ENCODE results near the gene CHRM1. TPM values are rescaled to one million over a fixed set of nuclear protein-coding genes. Genes with fewer than 3 reads are reported as not detected.
A peak's percentile ranks its signal among the peaks of the same experiment; 100 is the strongest.
"Not testable (repeated sequence)": the region's sequence is repeated elsewhere in the genome, so short reads cannot be mapped to it uniquely, and the experiment has no call there.

CHRM1 gene, protein sequence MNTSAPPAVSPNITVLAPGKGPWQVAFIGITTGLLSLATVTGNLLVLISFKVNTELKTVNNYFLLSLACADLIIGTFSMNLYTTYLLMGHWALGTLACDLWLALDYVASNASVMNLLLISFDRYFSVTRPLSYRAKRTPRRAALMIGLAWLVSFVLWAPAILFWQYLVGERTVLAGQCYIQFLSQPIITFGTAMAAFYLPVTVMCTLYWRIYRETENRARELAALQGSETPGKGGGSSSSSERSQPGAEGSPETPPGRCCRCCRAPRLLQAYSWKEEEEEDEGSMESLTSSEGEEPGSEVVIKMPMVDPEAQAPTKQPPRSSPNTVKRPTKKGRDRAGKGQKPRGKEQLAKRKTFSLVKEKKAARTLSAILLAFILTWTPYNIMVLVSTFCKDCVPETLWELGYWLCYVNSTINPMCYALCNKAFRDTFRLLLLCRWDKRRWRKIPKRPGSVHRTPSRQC
- total RNA-seq: not detected
- long read RNA-seq: 0 reads

DNA sequence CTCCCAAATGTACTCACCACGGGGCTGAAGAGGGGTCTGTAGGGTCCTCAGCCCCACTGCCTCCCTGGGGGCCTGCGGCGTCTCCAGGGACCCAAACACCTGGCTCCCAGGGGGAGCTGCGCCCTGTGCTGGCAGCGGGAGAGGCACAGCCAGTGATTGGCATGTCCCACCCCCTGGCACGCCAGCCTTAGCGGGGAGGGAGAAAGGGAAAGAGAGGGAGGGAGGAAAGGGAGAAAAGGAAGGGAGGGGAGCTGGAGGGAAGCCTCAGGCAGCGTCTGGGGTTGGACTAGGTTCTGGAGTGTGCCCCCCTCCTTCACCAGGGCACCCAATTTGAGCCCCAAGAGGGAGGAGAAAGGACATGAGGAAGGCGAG lies at the start of gene CHRM1:
CHRM1 (minus strand) TSS at position 163 of the 372 bp plus-strand sequence. CDS start 10,263 bp downstream, outside the sequence.
- DNase-seq (no peak), ATAC-seq (peak in 1 of 2 donors; percentile 21)
- intact Hi-C loops (cut with DNase I): no loop called here

DNA sequence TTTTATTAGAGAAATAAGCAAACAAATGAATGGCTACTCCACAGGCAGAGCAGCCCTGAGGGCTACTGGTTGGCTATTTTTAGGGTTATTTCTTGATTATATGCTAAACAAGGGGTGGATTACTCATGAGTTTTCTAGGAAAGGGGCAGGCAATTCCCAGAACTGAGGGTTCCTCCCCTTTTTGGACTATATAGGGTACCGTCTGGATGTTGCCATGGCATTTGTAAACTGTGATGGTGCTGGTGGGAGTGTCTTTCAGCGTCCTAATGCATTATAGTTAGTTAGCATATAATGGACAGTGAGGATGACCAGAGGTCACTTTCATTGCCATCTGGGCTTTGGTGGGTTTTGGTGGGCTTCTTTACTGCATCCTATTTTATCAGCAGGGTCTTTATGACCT lies 44.4 kb upstream of the CHRM1 start:
- ATAC-seq (no peak), DNase-seq (no peak)
- intact Hi-C loops (cut with DNase I): no loop called here

DNA sequence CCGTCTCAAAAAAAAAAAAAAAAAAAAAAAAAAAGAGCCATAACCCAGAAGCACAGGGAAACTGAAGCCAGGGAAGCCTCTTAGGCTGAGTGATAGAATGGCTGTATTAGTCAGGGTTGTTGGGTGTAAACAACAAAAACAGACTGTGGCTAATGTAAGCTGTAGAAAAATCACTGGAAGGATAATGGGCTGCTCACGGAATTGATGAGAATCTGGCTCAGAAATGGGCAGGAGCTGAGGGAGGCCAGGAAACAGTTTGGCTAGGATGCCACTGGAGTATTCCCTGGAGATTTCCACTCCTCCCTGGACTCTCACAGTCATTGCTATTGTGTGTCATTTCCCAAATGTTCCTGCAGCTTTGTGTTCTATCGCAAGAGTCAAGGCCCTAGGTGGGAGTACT lies 41.2 kb upstream of the CHRM1 start:
- ATAC-seq: no peak
- intact Hi-C loops (cut with DNase I): no loop called here

DNA sequence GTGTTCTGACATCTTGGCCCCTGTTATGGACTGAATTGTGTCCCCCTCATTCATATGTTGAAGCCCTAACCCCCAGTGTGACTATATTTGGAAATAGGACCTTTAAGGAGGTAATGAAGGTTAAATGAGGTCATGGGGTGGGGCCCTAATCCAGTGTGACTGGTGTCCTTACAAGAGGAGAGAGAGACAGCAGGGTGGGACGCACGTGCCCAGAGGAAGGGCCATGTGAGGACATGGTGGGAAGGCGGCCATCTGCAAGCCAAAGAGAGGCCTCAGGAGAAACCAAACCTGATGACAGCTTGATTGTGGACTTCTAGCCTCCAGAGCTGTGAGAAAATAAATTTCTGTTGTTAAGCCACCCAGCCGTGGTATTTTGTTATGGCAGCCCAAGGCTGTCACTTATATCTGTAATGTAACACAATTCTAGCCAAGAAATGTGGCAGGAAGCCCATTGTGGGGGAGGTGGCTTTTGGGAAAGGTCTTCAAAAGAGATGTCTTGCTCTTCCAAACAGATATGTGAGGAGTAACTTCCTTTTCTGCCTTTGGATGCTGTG lies 39.9 kb upstream of the CHRM1 start:
- ATAC-seq: no peak
- no peak for DNase-seq
- intact Hi-C loops (cut with DNase I): no loop called here

More for the DNA sequence above, 41.2 kb upstream of the CHRM1 start:
- DNase-seq: no peak

DNA sequence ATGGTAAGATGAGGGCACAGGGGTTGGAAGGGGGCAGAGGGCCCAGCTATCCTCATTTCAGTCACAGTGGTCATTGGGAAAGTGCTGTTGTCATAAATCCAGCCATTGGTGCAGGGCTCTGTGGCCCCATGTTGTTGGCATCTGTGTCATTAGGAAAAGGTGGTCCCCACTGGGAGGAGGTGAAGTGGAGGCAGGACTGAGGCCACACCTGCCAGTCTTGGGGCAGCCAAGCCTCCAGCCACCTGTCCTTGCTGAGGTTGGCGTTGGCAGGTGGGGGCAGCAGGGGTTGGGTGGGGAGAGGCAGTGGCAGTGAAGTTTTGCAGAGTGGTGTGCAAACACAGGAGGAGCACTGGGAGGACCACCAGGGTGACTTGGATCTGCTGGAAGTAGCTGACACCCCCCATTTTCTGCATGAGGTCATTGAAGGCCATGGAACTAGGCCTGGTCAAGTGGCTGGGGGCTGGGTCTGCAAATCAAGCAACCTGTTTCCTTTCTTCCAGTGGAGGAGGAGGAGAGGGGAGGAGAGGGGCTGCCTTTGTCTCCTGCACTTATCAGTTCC lies 38.3 kb upstream of the CHRM1 start:
- DNase-seq: no peak
- intact Hi-C loops (cut with DNase I): no loop called here
- no peak for ATAC-seq

DNA sequence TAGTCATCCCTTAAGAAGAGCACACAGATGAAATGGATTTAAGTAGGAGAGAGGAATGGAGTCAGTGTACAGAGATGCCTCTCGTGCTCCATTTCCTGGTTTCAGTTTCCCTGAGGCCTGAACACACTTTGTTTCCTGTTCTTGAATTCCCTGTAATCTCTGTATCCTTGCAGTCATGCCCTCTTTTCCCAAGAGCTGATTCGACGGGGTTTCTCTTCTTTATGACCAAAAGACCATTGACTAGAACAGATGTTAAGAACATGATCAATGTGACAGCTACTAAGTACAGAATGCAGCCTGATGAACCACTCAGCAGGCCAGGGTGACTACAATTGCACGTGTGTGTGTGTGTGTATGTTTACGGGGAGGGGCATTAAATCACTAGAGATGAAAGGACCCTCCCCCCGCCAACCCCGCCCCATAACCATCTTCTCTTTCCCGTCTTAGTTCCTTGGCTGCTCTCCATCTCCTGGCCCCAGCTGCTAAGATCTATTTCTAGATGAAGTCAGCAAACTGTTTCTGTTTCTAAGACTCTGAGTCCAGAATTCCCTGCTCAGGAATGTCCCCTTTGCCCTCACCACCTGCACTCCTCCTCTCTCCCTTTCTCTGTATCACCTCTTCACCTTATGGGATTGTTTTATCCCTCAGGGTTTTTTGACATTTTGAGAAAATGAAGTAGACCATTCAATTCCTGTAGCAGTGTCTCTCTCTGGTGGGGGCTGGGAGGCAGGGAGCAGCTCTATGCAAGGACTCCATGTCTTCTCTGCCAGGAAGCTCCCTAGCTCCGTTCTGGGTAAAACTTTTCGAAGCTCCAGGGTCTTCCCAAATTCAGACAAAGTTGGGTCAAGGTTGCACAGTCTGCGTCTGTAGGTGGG lies 37.6 kb upstream of the CHRM1 start:
- peak in 1 of 2 donors; percentile 34 for ATAC-seq
- no peak for DNase-seq
- intact Hi-C loops (cut with DNase I): no loop called here

DNA sequence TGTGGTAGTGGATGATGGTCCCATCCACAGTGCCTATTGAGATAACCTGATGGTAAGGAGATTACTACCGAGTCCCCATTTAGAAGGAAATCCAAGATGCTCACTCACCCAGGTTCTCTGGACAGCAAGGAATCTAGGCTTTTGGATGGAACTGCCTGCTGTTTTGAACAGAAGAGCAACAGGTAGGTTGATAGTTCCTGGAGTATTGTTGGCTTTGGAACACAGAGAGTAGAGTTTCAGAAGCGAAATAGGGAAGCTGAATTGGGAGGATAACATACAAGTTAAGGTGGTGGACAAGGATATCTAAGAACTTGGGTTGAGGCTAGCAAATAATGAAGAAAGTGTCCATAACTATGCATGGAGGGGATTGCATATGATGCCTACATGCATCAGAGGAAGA lies 36.0 kb upstream of the CHRM1 start:
- ATAC-seq: no peak
- intact Hi-C loops (cut with DNase I): no loop called here

DNA sequence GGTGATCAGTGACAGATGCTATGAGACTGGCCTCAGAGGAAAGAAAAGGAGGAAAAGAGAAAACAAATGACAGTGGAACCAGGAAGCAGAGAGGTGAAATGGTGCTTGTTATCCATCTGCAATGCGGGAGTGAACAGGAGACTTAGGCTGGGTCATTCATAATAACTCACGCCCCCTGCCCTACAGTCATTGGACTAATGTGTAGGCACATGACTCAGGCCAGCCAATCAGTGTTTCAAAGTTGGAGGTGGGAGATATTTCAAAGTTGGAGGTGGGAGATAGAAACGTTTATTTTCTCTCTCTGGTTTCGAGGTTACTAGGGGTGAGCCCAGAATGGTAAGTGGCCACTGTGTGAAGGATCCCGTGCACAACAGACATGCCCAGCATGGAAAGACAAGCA lies 33.3 kb upstream of the CHRM1 start:
- DNase-seq: no peak
- no peak for ATAC-seq

More for the DNA sequence above, 36.0 kb upstream of the CHRM1 start:
- DNase-seq: no peak

DNA sequence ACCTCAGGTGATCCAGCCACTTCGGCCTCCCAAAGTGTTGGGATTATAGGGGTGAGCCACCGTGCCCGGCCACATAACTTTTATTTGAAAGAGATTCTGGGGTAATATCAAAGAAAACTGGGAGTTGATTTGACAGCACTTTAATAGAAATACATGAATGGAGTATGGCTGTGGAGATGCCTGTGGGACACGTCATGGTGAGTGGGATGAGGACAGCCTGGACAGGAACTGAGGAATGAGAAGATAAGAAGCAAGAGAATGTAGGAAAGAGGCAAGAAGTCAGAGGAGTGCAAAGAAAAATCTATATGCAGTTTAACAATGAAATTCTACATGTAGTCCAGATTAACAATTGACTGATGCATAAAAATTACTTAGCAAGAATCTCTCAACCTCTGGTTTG lies 32.6 kb upstream of the CHRM1 start:
- intact Hi-C loops (cut with DNase I): no loop called here
- DNase-seq (no peak), ATAC-seq (peak in 1 of 2 donors; percentile 37)

More for the DNA sequence above, 33.3 kb upstream of the CHRM1 start:
- intact Hi-C loops (cut with DNase I): no loop called here

DNA sequence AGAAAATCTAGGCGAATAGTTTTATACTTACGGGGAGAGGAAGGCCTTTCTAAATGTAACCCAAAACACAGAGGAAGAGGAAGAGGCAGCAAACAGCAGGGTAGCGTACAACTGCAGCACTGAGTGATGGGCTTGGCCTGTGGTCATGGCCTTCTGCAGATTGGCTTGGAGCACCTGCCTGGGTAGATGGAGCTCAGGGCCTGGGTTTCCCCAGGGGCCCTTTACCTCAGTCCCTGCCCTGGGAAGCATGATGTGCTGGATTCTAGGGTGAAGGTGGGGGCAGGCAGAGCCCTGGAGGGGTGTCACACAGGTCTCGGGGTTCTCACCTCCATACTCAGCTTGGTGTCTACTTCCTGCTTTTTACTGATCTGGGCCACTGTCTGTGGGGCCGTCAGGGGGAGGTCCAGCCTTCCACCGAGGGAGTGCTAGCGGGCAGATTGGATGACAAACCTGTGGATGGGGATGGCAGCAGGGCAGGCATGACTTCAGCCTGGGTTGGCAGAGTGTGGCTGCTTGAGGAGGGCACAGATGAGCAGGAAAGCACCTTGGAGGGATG lies 27.7 kb upstream of the CHRM1 start:
- intact Hi-C loops (cut with DNase I): no loop called here
- ATAC-seq (no peak), DNase-seq (no peak)

DNA sequence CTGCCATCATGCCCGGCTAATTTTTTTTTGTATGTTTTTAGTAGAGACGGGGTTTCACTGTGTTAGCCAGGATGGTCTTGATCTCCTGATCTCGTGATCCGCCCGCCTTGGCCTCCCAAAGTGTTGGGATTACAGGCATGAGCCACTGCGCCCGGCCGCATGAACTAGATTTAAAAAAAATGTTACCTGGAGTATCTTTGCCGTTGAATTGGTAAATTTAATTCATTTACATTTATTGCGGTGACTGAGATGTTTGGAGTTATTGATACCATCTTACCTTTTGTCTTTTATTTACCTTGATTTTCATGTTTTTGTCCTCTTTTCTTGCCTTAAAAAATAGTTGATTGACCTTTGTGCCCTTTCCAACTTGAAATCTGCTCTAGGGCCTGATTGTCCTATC lies 24.4 kb upstream of the CHRM1 start:
- ATAC-seq; DNase-seq; intact Hi-C loops (cut with DNase I): not testable (repeated sequence)

DNA sequence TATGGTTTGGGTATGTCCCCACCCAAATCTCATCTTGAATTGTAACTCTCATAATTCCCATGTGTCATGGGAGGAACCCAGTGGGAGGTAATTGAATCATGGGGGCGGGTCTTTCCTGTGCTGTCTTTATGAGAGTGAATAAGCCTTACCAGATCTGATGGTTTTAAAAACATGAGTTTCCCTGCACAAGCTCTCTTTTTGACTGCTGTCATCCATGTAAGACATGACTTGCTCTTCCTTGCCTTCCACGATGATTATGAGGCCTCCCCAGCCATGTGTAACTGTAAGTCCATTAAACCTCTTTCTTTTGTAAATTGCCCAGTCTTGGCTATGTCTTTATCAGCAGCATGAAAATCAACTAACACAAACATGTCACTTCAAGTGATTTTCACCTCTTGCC lies 16.4 kb upstream of the CHRM1 start:
- ATAC-seq; DNase-seq; intact Hi-C loops (cut with DNase I): not testable (repeated sequence)

DNA sequence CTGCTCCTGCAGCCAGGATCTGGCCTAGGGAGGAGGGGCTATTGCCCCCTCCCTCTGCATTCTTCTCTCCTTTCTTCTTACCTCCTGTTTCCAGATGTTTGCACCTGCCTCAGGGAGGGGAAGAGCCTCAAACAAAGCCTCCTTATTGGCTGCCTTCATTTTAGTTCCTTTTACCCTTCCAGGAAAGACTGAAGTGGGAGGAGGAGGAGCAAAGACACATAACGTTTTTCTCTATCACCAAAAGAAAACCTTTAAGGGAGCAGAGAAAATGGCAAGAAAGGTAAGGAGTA lies 13.3 kb upstream of the CHRM1 start:
- intact Hi-C loops (cut with DNase I): no loop called here
- no peak for ATAC-seq
- no peak for DNase-seq

DNA sequence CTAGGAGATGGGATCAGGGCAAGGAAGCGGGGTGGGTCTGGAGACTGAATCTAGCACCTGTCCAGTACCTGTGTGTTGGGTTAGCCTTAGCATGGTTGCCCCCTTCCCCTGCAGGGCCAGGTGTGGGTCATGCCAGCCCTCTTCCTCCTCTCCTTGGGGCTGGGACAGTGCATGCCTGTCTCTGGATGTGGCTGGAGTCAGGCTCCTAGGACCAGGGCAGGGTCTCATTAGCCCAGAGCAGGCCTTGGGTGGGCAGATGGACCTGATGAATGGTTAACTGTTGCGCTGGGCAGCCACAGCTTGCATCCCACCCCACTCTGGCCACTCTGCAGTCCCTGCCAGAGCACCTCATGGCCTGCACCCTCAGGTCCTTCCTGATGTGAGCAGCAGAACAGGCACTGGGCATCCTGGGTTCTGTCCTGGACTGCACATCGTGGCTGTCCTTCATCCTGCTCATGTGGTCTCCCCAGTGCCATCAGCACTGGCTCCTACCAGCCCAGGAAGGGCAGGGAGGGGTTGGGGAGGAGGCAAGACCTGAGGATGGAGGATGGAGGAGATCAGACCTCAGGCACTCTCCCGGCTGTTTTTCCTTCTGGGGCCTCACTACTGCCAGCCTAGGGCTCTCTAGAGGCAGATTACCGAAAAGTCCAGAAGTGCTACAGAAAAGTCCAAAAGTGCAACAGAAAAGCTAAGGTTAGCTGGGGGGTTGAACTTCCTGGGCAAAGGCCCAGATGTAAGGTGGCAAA lies 12.8 kb upstream of the CHRM1 start:
- intact Hi-C loops (cut with DNase I): no loop called here
- DNase-seq (no peak), ATAC-seq (no peak)

DNA sequence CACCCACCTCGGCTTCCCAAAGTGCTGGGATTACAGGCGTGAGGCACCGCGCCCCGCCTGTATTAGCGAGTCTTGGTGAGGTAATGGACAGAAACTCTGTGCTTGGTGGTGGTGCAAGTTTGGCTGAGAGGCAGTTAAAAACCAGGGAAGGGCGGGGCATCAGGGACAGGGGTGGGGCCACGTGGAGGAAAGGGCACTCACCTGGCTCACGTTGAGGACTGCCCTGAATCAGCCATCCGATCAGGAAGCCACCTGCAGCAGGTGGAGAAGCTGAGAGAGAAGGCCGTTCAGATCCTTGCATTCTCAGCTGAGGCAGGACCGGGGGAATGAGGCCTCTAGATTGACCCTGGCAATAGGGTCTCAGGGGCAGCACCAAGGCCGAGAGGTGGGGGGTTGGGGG lies 12.1 kb upstream of the CHRM1 start:
- ATAC-seq (no peak), DNase-seq (no peak)
- intact Hi-C loops (cut with DNase I): no loop called here

DNA sequence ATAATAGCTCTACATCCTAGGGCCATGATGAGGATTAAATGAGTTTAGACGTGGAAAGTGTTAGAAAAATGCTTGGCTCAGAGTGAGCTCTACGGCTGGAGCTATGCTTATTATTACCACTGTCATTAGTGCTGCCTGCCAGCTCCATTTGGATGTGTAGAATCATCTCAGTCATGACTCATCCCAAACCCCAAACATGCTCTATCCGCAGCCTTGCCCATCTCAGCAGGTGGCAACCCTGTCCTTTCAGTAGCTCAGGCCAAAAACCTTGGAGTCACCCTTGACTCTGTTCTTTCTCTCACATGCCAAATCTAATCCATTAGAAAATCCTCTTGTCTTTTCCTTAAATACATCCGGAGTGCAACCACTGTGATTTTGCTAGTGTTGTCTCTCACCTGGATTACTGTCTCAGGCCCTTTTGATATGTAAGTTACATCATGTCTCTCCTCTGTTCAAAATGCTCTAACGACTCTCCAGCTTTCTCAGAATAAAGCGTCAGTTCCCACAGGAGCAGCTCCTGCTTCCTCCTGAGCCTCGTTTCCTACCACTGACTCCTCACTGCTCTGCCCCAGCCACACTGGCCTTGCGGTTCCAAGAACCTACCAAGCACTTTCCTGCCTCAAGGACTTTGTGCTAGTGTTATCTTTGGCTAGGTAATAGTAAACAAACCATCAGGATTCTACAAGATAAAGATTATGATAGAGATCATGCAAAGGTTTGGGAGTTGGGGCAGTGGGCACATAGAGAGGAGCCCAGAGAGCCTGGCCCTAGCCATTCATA lies 10.5 kb upstream of the CHRM1 start:
- intact Hi-C loops (cut with DNase I): no loop called here
- ATAC-seq: no peak
- DNase-seq: no peak

DNA sequence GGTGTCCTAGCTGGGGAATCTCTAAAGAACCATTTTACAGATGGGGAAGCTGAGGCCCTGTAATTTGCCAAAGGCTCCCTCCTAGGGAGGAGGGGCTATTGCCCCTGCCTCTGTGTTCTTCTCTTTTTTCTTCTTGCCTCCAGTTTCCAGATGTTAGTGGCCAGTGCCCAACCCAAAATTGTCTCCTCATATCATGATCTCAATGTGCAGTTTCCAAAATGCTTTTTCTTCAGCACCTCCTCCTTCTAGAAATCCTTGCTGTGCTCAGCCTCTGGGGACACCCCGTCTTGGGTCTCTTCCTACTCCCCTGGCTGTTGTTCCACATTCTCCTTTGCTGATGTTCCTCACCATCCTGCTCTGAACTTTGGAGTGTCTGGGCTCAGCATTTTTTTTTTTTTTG lies 9.5 kb upstream of the CHRM1 start:
- DNase-seq: no peak
- ATAC-seq: no peak
- intact Hi-C loops (cut with DNase I): no loop called here

DNA sequence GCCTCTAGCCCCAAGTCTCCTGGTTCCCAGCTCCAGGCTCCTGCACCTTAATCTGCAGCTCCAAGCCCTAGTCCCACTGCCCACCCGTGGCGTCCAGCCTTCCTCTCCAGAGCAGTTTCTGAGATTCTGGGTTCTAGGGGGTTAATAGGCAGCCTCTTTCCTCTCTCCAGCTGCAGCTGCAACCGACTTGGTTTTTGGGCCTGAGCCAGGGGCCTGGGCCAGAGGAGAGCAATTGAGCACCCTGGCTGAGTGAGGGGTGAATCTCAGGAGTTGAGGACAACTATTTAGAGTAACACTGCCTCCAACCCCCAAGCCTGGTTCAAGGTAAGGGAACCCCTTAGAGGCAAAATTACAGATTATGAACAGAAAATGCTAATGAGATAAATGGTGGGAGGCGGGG lies 9.0 kb upstream of the CHRM1 start:
- DNase-seq: no peak
- no peak for ATAC-seq
- intact Hi-C loops (cut with DNase I): no loop called here
